GM19455 (cell line): ENCODE measurements around the gene CDH6.

ENCODE experiments used
- ATAC-seq: cut with Tn5 transposase; IDR thresholded peaks from one replicate; pipeline ENCODE4 v1.9.1; 2021; ENCODE audit not compliant: unreplicated experiment

The CDH6 gene

DNA sequence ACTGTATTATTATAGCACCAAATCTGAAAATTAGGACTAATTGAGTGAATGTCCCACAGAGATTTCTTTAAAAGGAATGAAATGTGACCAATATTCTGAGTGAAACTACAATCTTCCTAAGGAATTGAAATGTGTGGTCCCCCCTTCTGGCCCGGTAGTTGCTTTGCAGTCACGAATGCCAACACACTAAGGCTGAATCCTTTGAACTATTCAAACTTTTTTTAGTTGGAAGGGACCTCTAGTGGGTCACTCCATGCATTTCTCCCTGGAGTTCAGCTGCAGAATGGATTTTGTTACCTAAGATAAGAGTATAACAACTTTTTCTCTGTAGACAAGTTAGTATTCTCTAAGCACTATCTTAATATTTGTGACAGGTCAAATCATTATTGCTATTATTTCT, 2.8 kb downstream of the CDH6 start:
- no peak for ATAC-seq

DNA sequence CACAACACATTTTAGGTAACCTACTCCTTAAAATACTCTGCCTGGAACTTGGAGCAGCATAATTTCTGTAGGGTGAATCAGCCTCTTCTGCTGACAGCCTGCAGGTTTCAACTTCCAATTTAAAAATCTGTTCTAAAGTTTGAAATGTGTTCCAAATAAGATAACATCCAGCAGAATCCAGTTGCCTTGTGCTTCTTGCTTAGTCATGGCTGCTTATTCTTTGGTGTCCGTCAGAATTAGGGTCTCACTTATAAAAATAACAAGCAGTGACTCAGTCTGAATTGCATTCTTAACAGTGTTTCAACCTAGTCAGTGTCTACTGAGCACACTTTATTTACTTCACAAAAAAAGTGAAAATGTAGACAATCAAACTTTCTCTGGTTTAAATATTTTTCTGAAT, 3.7 kb downstream of the CDH6 start:
- ATAC-seq, result no peak

DNA sequence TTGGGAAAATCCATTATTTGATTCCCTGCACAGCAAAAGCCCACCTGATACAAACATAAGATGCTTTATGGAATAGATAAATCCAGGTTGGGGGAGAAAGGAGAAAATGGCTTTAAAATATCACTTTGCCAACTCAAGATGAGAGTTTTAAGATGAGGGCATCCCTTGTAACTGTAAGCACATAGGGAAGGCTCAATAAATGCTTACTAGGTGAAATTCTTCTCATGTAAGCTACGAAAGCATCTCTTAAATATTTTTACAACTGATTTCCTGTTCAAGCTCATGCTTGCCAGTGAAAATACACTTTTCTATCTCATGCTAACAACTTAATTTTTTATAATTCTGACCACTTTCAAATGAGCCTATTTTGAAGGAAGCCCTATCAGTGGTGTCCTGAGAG, 11.5 kb downstream of the CDH6 start:
- ATAC-seq, result no peak

DNA sequence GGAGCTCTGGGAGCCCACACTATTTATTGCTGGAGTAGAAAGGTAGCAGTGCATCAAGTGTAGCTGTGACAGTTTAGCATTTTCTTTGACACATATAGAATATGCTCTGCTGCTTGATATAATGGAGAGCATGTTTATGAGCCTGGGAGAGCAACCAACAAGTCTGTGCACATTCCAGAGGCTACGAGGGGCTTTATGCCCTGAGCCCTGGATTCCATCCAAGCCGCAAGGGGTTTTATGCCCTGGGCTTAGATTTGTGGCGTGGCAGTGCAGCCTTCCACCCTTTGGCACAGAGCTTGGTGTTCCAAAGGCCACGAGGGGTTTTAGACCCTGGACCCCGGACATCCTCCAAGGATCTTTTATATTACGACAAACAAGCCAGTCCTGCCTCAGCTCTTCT, 14.6 kb downstream of the CDH6 start:
- no peak for ATAC-seq

DNA sequence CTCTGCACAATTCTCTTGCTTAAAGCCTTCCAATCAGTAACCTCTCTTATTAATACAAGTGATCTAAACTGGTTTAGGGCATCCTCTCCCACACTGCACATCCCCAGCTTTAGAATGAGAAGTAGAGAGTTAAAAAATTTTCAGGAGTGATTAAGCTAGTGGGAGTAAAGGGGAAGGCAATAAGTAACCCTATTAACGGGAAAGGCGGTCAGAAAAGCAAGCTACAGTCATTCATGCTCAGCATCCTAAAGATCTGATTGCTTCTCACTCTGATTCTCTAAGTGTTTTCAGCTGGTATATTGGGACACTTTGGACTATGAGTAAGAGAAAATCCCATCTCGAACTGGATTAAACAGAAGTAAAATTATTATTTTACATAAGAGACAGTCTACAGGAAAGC, 15.8 kb downstream of the CDH6 start:
- no peak for ATAC-seq

DNA sequence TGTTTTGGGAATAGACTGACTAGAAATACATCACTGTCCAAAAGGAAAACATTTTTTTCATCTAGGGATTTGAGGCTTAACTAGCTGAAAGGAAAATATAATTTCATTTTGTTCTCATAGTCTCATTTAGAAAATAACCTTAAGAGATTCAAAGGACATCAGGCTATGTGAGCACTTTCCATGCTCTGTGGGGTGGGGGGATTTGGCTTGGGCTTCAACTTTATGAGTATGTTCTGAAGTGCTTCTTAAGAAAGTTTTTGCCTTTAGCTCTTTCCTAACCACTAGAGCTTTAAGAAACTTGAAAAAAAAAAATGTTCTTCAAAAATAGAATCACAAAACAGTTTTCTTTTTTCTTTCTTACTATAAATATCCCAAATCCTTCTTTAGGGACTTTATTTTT, 17.6 kb downstream of the CDH6 start:
- no peak for ATAC-seq

DNA sequence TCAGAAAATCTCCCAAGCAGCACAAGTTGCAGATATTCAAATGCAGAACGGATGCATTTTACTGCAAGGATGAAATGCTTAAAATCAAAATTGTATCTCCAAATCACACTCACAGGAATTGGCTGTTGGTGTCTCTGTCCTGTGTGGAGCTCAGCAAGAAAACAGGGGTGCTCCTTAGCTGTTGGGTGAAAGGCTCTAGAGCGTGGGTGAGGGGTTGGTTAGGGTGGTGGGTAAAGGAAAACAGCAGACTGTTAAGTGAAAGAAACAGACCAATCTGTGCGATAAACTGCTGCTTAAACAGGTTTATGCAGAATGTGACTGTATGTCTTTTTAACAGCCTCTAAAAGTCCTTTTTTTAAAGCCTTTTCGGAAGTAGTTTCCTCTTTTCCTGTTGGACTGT, 19.8 kb downstream of the CDH6 start:
- no peak for ATAC-seq

DNA sequence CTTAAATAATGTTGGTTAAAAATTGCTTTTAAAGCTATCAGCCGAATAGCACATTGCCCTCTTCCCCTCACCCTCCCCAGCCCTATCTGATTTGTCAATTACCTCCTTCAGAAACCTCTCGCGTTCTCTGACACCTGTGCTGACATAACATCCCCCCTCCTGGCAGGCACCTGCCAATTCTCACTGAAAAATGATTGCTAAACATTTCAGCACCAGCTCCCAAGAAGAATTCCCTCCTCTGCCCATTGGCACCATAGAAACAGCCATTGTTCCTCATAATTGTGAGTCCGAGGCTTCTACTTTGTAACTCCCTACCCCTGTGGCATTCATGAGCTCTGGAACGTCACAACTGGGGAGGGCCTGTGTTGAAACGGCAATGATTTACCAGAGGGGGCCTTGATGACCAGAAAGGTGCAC, 20.2 kb downstream of the CDH6 start:
- no peak for ATAC-seq

DNA sequence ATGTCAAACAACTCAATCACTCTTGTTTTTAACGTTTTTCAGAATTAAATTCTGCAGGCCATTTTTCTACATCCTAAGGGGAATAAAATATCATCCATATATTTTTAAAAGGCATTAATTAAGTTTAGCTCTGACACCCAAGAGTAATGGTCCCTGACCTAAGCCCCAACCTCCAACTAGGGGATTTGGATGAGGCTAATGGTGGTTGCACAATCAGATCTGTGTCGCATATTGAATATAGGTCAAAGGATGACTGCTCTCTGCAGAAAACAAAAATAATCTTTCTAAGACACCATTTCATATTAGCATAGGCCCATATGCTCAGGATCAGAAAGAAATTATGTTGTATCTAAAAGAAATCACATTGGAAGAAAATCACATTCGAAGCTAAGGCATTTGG, 20.7 kb downstream of the CDH6 start:
- no peak for ATAC-seq

DNA sequence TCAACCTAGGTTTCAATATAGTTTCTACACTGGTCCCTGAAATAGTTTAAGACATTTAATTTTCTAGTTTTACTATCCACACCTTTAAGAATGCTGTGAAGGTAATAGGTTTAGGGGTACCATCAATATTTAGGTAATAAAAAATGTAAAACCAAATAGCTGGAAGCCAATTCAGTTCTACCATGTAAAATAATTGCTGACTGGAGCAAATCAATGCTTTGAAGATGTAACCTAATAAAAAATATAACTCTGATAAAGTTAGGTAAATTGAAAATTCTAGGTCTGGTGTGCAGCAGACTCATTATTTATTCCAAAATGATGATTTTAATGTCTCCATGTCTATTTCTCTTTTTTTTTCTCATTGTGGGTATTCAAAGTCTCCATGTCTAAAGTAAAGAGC, 21.8 kb downstream of the CDH6 start:
- no peak for ATAC-seq

DNA sequence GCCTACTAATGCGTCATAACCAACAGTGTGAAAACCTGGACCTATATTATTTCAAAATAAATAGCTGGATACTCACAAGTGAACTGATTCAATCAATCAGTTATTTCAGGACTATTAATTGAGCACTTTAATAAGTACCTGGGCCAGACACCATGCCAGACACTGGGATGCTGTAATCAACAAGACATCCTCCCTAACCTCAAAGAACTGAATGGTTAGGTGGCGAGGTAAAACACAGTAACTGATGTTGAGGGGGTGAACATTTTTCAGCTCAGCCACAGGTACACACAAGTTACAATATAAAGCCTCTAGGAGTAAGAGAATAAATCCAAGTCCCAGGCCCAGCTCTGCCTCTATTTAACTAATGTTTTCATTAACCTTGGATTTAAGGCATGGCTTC, 24.0 kb downstream of the CDH6 start:
- no peak for ATAC-seq

DNA sequence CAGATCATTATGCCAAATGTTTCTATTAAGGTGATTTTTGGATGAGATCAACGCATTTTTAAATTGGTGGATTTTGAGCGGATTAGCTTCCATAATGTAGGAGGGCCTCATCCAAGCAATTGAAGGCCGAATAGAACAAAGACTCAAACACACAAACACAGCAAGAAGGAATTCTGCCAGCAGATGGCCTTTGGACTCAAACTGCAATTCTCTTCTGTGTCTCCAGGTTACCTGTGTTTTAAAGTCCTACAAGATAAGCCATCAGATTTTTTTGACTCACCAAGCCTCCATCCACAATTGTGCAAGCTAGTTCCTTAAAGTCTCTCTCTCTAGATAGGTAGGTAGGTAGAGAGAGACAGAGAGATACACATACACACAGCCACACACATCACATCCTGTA, 25.5 kb downstream of the CDH6 start:
- ATAC-seq, result no peak

DNA sequence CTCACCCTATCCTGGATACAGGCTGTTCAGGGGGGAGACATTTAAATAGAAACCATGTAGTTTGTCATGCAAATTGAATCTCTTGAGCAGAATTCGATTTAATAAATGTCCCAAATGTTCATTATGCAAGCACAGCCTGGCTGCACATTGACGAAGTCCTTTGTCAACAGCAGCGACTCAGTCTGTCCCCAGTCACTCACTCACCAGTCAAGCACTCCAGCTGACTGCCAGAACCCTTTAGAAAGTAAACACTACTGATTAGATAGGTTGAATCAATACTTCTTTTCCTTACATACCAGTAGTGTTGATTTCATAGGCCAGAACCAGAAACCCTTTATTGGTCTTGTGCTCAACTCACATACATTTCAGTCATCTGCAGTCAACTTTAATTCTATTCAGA, 27.5 kb downstream of the CDH6 start:
- ATAC-seq, result no peak

DNA sequence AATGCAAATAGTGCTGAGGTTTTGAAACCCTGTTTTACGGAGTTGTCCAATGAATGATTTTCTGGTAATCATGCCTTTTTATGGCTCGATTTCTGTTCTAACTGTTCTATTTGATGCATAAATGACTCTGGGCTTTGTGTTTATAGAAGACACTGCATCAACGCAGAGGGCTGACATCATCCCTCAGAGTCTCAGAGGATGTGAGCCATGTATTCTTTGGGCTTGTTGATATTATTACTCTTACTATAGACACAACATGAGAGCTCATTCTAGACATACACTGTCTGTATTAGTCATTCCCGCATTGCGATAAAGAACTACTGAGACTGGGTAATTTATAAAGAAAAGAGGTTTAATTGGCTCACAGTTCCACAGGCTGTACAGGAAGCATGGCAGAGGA, 31.6 kb downstream of the CDH6 start:
- no peak for ATAC-seq

DNA sequence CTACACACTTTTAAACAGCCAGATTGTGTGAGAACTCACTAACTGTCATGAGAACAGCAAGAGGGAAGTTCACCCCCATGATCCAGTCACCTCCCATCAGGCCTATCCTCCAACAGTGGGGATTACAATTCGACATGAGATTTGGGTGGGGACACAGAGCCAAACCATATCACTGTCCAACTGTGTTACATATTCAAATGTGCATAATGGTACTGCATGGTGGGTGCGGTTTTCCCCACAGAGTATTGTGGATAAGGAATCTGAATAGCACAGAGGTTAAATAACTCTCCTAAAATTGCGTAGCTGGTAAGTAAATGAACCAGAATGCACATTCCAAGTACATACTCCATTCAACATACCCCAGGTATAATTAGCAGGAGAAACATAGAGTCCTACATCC, 32.1 kb downstream of the CDH6 start:
- no peak for ATAC-seq

DNA sequence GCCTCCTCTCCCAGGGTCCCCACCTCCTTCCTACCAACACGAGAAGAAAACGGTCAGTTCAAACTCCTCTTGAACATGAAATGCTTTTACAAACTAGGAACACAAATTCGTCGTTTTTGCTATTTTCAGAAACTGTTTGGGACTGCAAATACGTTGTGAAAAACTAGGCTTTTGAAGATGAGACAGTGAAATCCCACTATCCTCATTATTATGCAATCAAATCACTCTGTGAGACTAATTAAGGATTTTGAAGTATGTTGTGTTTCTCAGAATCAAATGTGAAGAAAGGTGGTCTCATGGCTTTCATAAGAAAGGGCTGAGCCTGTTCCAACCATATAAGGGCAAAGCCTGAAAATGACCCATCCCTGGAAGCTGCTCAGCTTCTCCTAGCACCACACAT, 33.2 kb downstream of the CDH6 start:
- no peak for ATAC-seq

DNA sequence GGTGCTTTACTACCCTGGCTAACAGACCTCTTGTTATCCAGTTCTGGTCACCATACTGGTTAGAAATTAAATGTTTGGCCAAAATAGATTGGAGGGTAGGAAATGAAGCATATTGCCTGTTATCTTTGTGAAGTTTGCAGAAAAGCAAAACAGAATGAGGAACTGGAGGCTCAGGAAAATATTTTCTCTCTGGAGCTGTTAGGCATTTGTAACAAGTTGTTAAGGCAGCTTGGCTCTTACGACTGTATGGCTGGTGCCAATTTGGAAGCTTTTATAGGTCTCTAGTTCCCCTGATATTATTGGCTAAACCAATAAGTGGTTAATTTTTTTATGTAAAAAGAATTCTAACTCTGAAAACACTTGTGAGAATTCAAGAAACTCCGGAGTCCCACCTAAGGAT, 35.8 kb downstream of the CDH6 start:
- ATAC-seq, result no peak

DNA sequence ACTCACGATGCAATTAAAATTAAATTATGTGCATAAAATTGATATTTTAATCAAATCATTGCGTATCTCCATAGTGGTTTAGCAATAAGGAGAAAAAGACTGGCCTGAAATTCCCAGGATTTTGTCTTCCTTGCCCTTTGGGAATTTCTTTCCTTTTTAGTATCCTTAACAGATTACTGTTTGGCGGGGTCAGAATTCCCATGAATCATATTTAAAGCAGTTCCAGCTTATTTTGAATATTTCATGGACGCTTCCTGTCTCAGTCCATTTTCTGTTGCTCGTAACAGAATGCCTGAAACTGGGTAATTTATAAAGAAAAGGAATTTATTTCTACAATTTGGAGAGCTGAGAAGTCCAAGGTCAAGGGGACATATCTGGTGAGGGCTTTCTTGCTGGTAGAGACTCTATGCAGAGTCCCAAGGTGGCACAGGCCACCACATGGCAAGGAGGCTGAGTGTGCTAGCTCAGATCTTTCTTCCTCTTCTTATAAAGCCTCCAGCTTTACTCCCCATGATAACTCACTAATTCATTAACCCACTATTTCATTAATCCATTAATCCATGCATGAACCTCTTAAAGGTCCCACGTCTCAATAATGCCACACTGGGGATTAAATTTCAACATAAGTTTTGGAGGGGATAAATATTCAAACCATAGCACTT, 37.8 kb downstream of the CDH6 start:
- ATAC-seq, result no peak

DNA sequence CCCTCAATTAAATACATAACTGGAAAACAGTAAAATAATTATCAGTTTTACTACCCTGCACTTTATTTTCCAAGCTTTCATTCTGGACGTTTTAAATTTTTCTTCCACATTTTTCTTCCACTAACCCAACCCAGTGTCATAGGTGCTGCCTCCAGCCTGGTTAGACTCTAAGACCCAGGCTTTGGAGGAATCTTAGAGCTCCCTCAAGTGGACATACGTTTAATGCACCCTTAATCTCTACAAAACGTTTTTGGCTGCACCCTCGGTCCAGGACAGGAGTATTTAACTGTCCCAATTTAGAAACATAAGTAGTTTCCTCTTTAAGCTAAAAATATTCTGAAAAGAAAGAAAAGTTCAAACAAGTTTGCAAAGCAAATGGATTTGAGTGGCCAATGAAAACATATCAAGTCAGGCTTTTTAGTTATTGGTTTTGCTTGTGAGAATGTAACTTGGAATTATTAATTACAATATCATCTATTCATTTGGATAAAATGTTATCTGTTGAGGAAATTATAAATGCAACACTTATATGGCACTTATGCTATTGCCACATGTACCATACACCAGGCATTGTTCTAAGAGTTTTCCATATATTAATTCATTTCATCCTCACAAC, 38.9 kb downstream of the CDH6 start:
- ATAC-seq, result no peak

DNA sequence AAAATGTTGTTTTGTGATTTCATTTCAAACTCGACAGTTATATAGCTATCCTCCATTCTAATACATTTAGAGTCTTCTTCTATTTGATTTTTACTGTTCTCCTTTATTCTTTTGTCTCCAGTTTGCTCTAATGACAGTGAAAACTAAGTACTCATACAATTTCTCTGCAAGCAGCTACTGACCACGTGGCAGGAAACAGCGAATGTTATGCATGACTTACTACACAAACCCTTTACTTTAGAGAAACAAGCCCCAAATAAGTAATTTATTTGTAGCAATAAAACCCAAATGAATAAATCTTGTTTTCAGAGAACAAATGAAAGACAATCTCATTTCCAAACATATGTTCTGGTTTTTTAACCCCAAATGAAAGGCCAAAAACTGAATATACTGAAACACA, 41.9 kb downstream of the CDH6 start:
- ATAC-seq, result no peak

DNA sequence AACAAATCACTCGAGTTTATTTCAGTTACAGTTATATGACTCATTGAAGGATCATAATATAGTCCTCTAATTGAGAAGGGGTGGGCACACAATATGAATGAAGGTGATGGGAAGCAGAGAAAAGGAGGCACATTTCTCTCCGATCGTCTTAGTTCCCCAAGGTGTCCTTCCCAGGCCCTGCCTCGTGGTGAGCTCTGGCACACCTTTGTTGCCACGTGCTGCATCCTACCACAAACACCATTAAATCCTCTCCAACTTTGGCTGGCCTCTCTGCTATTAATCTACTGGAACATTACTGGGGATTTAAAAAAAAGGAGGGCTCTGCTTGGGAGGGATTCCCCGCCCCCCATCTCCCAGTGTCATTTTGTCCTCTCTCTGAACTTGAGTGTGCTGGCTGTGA, 42.9 kb downstream of the CDH6 start:
- no peak for ATAC-seq

DNA sequence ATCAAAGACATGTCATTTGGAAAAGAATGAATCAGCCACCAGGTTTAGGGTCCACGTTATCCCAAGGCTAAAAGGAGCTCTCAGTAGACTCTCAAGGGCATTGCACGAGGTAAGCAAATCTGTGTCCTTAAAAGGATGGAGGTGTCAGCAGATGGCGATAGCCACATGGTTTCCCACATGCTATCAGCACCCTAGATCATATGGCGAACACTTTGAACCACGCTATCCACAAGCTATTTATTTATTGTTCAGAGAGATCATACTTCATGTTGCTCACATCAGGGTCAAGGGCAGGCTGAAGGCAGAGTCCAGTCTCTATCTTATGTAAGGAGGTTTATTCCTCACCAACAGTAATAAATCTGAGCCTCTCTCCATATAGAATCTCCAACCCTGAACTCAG, 43.7 kb downstream of the CDH6 start:
- ATAC-seq, result no peak

DNA sequence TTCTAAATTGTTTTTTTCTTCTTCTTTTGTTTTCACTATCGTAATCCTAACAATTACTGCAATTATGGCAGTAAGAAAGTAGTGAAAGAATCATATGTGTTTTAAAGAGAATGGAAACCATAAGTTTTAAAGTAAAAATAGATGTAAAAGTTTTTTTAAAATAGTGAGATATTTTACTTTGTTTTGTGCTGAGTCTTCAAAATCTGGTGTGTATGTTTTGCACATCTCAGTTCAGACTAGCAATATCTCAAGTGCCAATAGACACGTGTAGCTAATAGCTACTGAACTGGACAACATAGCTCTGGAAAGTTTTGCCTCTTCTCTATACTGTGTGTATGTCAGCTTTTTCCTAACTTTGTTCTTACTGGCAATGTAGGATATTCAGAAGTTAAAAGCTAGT, 45.0 kb downstream of the CDH6 start:
- ATAC-seq, result no peak
